Renal cortical epithelial cell (primary cell): ENCODE data around the gene YTHDF2. TPM values are rescaled to one million over a fixed set of nuclear protein-coding genes. Genes with fewer than 3 reads are reported as not detected.
"Not testable (repeated sequence)": the region's sequence is repeated elsewhere in the genome, so short reads cannot be mapped to it uniquely, and the experiment has no call there.

ENCODE experiments used
- DNase-seq: peaks from one replicate; pipeline ENCODE4 v3.0.0-alpha.2; 2011; ENCODE audit warnings: low read depth
- total RNA-seq: library from RNA; depleted of rRNA; stranded (reverse); fragments of >200 nt; gene quantifications from 2 replicates; pipeline ENCODE4 v1.2.3, GENCODE V29; 2014

The YTHDF2 gene
- total RNA-seq, 1 donor from 2014 or later = 122 TPM

- no peak for DNase-seq
Measured at GRCh38 chr1:28759257-28759656, 22.5 kb downstream of the YTHDF2 start.

GRCh38 chr1:28761189-28761588 lies 24.4 kb downstream of the YTHDF2 start:
- no peak for DNase-seq

- no peak for DNase-seq
Measured at GRCh38 chr1:28766532-28767183, 29.9 kb downstream of the YTHDF2 start.

- no peak for DNase-seq
Measured at GRCh38 chr1:28770601-28771165, 33.9 kb downstream of the YTHDF2 start.

- DNase-seq = not testable (repeated sequence)
Measured at GRCh38 chr1:28771921-28772320, 35.2 kb downstream of the YTHDF2 start.

- DNase-seq = no peak
Measured at GRCh38 chr1:28773105-28773504, 36.4 kb downstream of the YTHDF2 start.

- DNase-seq = peak; percentile 49
Measured at GRCh38 chr1:28775121-28775942, 38.6 kb downstream of the YTHDF2 start.

- DNase-seq = no peak
Measured at GRCh38 chr1:28776341-28776740, 39.6 kb downstream of the YTHDF2 start.

GRCh38 chr1:28778021-28778420 lies 41.3 kb downstream of the YTHDF2 start:
- DNase-seq = no peak

GRCh38 chr1:28779751-28780408 lies 43.1 kb downstream of the YTHDF2 start:
- DNase-seq = no peak

- no peak for DNase-seq
Measured at GRCh38 chr1:28781305-28781704, 44.6 kb downstream of the YTHDF2 start.

GRCh38 chr1:28782011-28782410 lies 45.3 kb downstream of the YTHDF2 start:
- no peak for DNase-seq

- DNase-seq = no peak
Measured at GRCh38 chr1:28783363-28783762, 46.6 kb downstream of the YTHDF2 start.

- no peak for DNase-seq
Measured at GRCh38 chr1:28789412-28789811, 52.7 kb downstream of the YTHDF2 start.

GRCh38 chr1:28789816-28790215 lies 53.1 kb downstream of the YTHDF2 start:
- no peak for DNase-seq

- no peak for DNase-seq
Measured at GRCh38 chr1:28790377-28791035, 53.8 kb downstream of the YTHDF2 start.

- DNase-seq = not testable (repeated sequence)
Measured at GRCh38 chr1:28791929-28792328, 55.2 kb downstream of the YTHDF2 start.

GRCh38 chr1:28792644-28793121 lies 55.9 kb downstream of the YTHDF2 start:
- DNase-seq = no peak

- not testable (repeated sequence) for DNase-seq
Measured at GRCh38 chr1:28794582-28794981, 57.8 kb downstream of the YTHDF2 start.

- DNase-seq = no peak
Measured at GRCh38 chr1:28796352-28797211, 59.8 kb downstream of the YTHDF2 start.

- no peak for DNase-seq
Measured at GRCh38 chr1:28800324-28800723, 63.6 kb downstream of the YTHDF2 start.
